Ovary (tissue), 9 donors: ENCODE results near the gene SREBF2. TPM values are rescaled to one million over a fixed set of nuclear protein-coding genes. Genes with fewer than 3 reads are reported as not detected.

Experiments
- DNase-seq, 5 donors: peaks; one replicate each; pipeline ENCODE4 v3.0.0-alpha.2; 2019 to 2020
- H3K27ac ChIP-seq, 2 donors: fragments of 200-600 bp; one replicate each; pipeline versions ENCODE4 v1.5.1 to v1.8.0; 2019 to 2022
- H3K27me3 ChIP-seq: fragments of 200-600 bp; one replicate; pipeline ENCODE4 v1.8.0; 2022
- H3K36me3 ChIP-seq: fragments of 200-600 bp; sonication (generic); one replicate; pipeline ENCODE4 v1.5.1; 2019
- H3K4me1 ChIP-seq: one replicate; pipeline ENCODE4 v1.8.1; 2013; ENCODE audit warnings: mild to moderate bottlenecking, moderate library complexity; ENCODE audit not compliant: insufficient read depth
- H3K4me3 ChIP-seq: fragments of 200-600 bp; sonication (generic); one replicate; pipeline ENCODE4 v1.5.1; 2017
- H3K9me3 ChIP-seq, 2 donors: fragments of 200-600 bp in 1 of 2; sonication (generic) in 1 of 2; one replicate each; pipeline versions ENCODE4 v1.5.1 to v1.8.1; 2013 to 2019; ENCODE audit warnings: mild to moderate bottlenecking in 1 of 2, moderate library complexity in 1 of 2
- CTCF ChIP-seq, 3 donors: fragments of 450-650 bp in 2 of 3; fragments of 200-600 bp in 1 of 3; IDR thresholded peaks; one replicate each; pipeline versions ENCODE4 v1.5.1 to v1.8.0; 2016 to 2022; ENCODE audit warnings: antibody characterized with exemption in 3 of 3, mild to moderate bottlenecking in 1 of 3
- EP300 ChIP-seq: sonication (generic); formaldehyde crosslinking; IDR thresholded peaks from one replicate; pipeline ENCODE4 v1.6.1; 2017; ENCODE audit warnings: antibody characterized with exemption
- POLR2A ChIP-seq: fragments of 450-650 bp; IDR thresholded peaks from one replicate; pipeline ENCODE4 v1.6.1; 2017; ENCODE audit warnings: antibody characterized with exemption, mild to moderate bottlenecking, moderate library complexity
- WGBS, 3 donors: extraction: QIAGEN DNeasy Blood & Tissue Kit in 1 of 3; methylation state at CpG; one replicate each; pipeline versions ENCODE4 v1.1.5 to v1.1.7; 2013 to 2017; 5-methylcytosine and 5-hydroxymethylcytosine counted together
- intact Hi-C, 4 donors: fragments of 100-400 bp; cut with DNase I; formaldehyde crosslinking; loops; one replicate each; pipeline versions ENCODE4 v1.11.0 to v1.15.1; 2022 to 2023
- polyA plus RNA-seq, 2 donors: library from polyadenylated mRNA; stranded (reverse); fragments of 200-250 nt in 1 of 2; fragments of 350-450 nt in 1 of 2; fragmentation: Illumina TruSeq in 1 of 2; extraction: RNeasy Lipid Tissue Mini Kit (QIAGEN cat#74804) in 1 of 2; gene quantifications; one replicate each; pipeline ENCODE4 v1.2.3, GENCODE V29; 2013 to 2014
- total RNA-seq, 7 donors: library from RNA; depleted of rRNA in 2 of 7; stranded (reverse); fragments of >200 nt in 2 of 7; fragmentation: NEBNext Ultra II Directional in 3 of 7; extraction: Animal tissue kit (Norgen Biotek cat#: 25700) in 3 of 7; gene quantifications; one replicate each; pipeline versions ENCODE4 v1.1.0 to v1.2.4, GENCODE V29; 2016 to 2023
- donor health status: DM: no; HTN: no; CAD: no; lungs with moderate emphysema.
- donor health status: DM: no; HTN: no; CAD: no.
- donor health status: Bipolar disorder and iron deficiency.
- donor health status: DM: yes; HTN: yes; CAD: no.
- donor health status: DM: no; HTN: no; CAD: no.
- donor health status: DM: yes; HTN: yes; CAD: no.

The SREBF2 gene
- total and polyA plus RNA-seq, 9 donors = 29.2 to 215 (median 74.1) TPM

GRCh38 chr22:41913040-41913719 lies 80.3 kb downstream of the SREBF2 start:
- no peak overlapping the region for H3K27ac ChIP-seq
- intact Hi-C loops = no loop called here
- WGBS, 3 donors = 55 to 56% (median 56%) methylated on average over 11 of the region's 11 CpGs
- no peak overlapping the region for H3K4me3 ChIP-seq
- TF ChIP-seq EP300 (no peak), POLR2A (no peak)
- H3K9me3 ChIP-seq = no peaks in the 10 kb centered on the region
- no peak for DNase-seq
- peaks cover 6% of the 10 kb centered on the region for H3K27me3 ChIP-seq
- H3K36me3 ChIP-seq = no peaks in the 10 kb centered on the region
- peaks cover 9% of the 10 kb centered on the region for H3K4me1 ChIP-seq

- Histone ChIP-seq H3K27ac (no peak overlapping the region), H3K4me3 (no peak overlapping the region), H3K36me3 (no peaks in the 10 kb centered on the region), H3K4me1 (peaks cover 8% of the 10 kb centered on the region), H3K27me3 (peaks cover 6% of the 10 kb centered on the region), H3K9me3 (no peaks in the 10 kb centered on the region)
- no peak for DNase-seq
- intact Hi-C loops = no loop called here
- no peak for TF ChIP-seq CTCF (IDR thresholded peaks at IDR 0.05)
- TF ChIP-seq POLR2A = no peak
- no peak for TF ChIP-seq EP300
- WGBS, 3 donors = 1 to 4% (median 2%) methylated on average over 13 to 79 of the region's 79 CpGs
These were observed 81.1 kb downstream of the SREBF2 start for GRCh38 chr22:41913842-41914534.

GRCh38 chr22:41914611-41915034 lies 81.7 kb downstream of the SREBF2 start:
- 0 to 1% (median 0%) methylated on average over 36 to 67 of the region's 67 CpGs for WGBS, 3 donors
- Histone ChIP-seq H3K27ac (no peak overlapping the region), H3K4me3 (no peak overlapping the region), H3K27me3 (peaks cover 6% of the 10 kb centered on the region), H3K4me1 (peaks cover 10% of the 10 kb centered on the region), H3K36me3 (no peaks in the 10 kb centered on the region), H3K9me3 (no peaks in the 10 kb centered on the region)
- TF ChIP-seq EP300 (no peak), POLR2A (no peak), CTCF (IDR thresholded peaks at IDR 0.05) (no peak)
- intact Hi-C loops = no loop called here
- no peak for DNase-seq

GRCh38 chr22:41915035-41915785 lies 82.3 kb downstream of the SREBF2 start, which contains the start of gene SHISA8:
Gene SHISA8 (minus strand): TSS chr22:41915074. CDS start chr22:41914667, 407 bp downstream.
- no peaks in the 10 kb centered on the region for H3K9me3 ChIP-seq
- 3 to 10% (median 8%) methylated on average over 23 to 63 of the region's 63 CpGs for WGBS, 3 donors
- no peak within 1 kb of the TSS for H3K27ac ChIP-seq
- intact Hi-C loops = no loop called here
- H3K36me3 ChIP-seq = no peaks in the 10 kb centered on the region
- peaks cover 11% of the 10 kb centered on the region for H3K4me1 ChIP-seq
- no peak within 1 kb of the TSS for H3K4me3 ChIP-seq
- no peak for TF ChIP-seq POLR2A
- TF ChIP-seq CTCF (IDR thresholded peaks at IDR 0.05) = no peak
- TF ChIP-seq EP300 = no peak
- DNase-seq = peak; percentile 32 to 71 (median 59)
- peaks cover 6% of the 10 kb centered on the region for H3K27me3 ChIP-seq
